H1 (cell line): ENCODE data around the gene CHIC1. TPM values are rescaled to one million over a fixed set of nuclear protein-coding genes. Genes with fewer than 3 reads are reported as not detected.
"Not testable (repeated sequence)": the region's sequence is repeated elsewhere in the genome, so short reads cannot be mapped to it uniquely, and the experiment has no call there.

Experiments
- CTCF ChIA-PET: fragments of 300-600 bp; sonication (Branson Sonifier 250); formaldehyde crosslinking; loops from one replicate; lab custom pipeline; 2021; ENCODE audit not compliant: partially characterized antibody; lab: Charles Lee
- POLR2A ChIA-PET: fragments of 300-600 bp; sonication (Branson Sonifier 250); formaldehyde crosslinking; loops from one replicate; lab custom pipeline; 2021; ENCODE audit warnings: inconsistent platforms; ENCODE audit not compliant: partially characterized antibody; lab: Charles Lee
- DNase-seq, 2 experiments: peaks; one replicate each; pipeline versions ENCODE4 v3.0.0 to v3.0.0-alpha.2; 2010 to 2022; ENCODE audit warnings: low spot score in 2 of 2, low read depth in 1 of 2, mixed read lengths in 1 of 2
- FAIRE-seq: peaks from 2 replicates; lab custom pipeline; 2011; peaks lifted over from hg19 to GRCh38; lab: Jason Lieb, UNC
- H2AFZ ChIP-seq: 2 replicates; pipeline ENCODE4 v1.8.1; 2012; ENCODE audit warnings: low read length, inconsistent platforms
- H2AK5ac ChIP-seq: 2 replicates; pipeline ENCODE4 v1.6.1; 2013; ENCODE audit warnings: low read depth, low read length
- H2BK120ac ChIP-seq: replicated peaks from 2 replicates; pipeline ENCODE3; 2013; ENCODE audit warnings: low read depth, low read length, inconsistent platforms
- H2BK12ac ChIP-seq: 2 replicates; pipeline ENCODE4 v1.6.1; 2013; ENCODE audit warnings: low read depth, low read length
- H2BK15ac ChIP-seq: 2 replicates; pipeline ENCODE4 v1.6.1; 2013; ENCODE audit warnings: low read length
- H2BK20ac ChIP-seq: 2 replicates; pipeline ENCODE4 v1.6.1; 2013; ENCODE audit warnings: low read length
- H2BK5ac ChIP-seq: 2 replicates; pipeline ENCODE4 v1.6.1; 2013; ENCODE audit warnings: low read depth, low read length
- H3K14ac ChIP-seq: 2 replicates; pipeline ENCODE4 v1.6.1; 2013; ENCODE audit warnings: inconsistent platforms; ENCODE audit not compliant: insufficient read length
- H3K18ac ChIP-seq: 2 replicates; pipeline ENCODE4 v1.6.1; 2013; ENCODE audit warnings: low read length; ENCODE audit errors: extremely low read depth
- H3K23ac ChIP-seq: 2 replicates; pipeline ENCODE4 v1.6.1; 2013; ENCODE audit warnings: inconsistent platforms; ENCODE audit not compliant: insufficient read length
- H3K23me2 ChIP-seq: 2 replicates; pipeline ENCODE4 v1.6.1; 2013; ENCODE audit warnings: low read depth, low read length
- H3K27ac ChIP-seq: 2 replicates; pipeline ENCODE4 v1.6.1; 2011; ENCODE audit warnings: low read depth, low read length, inconsistent platforms
- H3K27me3 ChIP-seq, 4 experiments: replicated peaks in 1 of 4; 1 replicate in 1 of 4; 2 replicates in 3 of 4; pipeline versions ENCODE4 v1.6.1 to v1.8.1; 2011 to 2013; ENCODE audit warnings: low read length in 3 of 4, mild to moderate bottlenecking in 3 of 4, inconsistent platforms in 2 of 4, mixed read lengths in 2 of 4, moderate library complexity in 1 of 4; ENCODE audit not compliant: control insufficient read depth in 3 of 4, insufficient read depth in 3 of 4; ENCODE audit errors: extremely low read depth in 1 of 4
- H3K36me3 ChIP-seq, 4 experiments: 2 replicates each; pipeline versions ENCODE4 v1.6.1 to v1.8.1; 2011 to 2013; ENCODE audit warnings: mild to moderate bottlenecking in 4 of 4, low read length in 3 of 4, moderate library complexity in 2 of 4, control low read depth in 1 of 4, inconsistent platforms in 1 of 4; ENCODE audit not compliant: insufficient read depth in 4 of 4, control insufficient read depth in 2 of 4
- H3K4ac ChIP-seq: replicated peaks from 2 replicates; pipeline ENCODE3; 2013; ENCODE audit warnings: low read length, low read depth, mixed read lengths, inconsistent platforms; ENCODE audit not compliant: insufficient read length
- H3K4me1 ChIP-seq, 4 experiments: replicated peaks in 1 of 4; 1 replicate in 1 of 4; 2 replicates in 3 of 4; pipeline versions ENCODE4 v1.6.1 to v1.8.1; 2011 to 2013; ENCODE audit warnings: low read length in 3 of 4, inconsistent platforms in 2 of 4, mixed read lengths in 1 of 4; ENCODE audit not compliant: insufficient read depth in 4 of 4, control insufficient read depth in 3 of 4
- H3K4me2 ChIP-seq, 2 experiments: 2 replicates each; pipeline versions ENCODE4 v1.6.1 to v1.8.1; 2011 to 2013; ENCODE audit warnings: low read depth in 2 of 2, low read length in 2 of 2, control low read depth in 1 of 2, inconsistent platforms in 1 of 2, mild to moderate bottlenecking in 1 of 2; ENCODE audit not compliant: insufficient read depth in 1 of 2
- H3K4me3 ChIP-seq, 4 experiments: fragments of 200-600, 300-600 bp in 1 of 4; sonication (generic), shearing (Covaris generic), sonication (Bioruptor Twin) in 1 of 4; 2 replicates each; pipeline versions ENCODE4 v1.5.1 to v1.8.1; 2011 to 2016; ENCODE audit warnings: low read length in 4 of 4, low read depth in 3 of 4, control low read depth in 2 of 4, inconsistent platforms in 2 of 4, mild to moderate bottlenecking in 2 of 4, mixed read lengths in 1 of 4, moderate library complexity in 1 of 4; ENCODE audit not compliant: insufficient read depth in 2 of 4; ENCODE audit errors: extremely low read depth in 1 of 4
- H3K56ac ChIP-seq: replicated peaks from 2 replicates; pipeline ENCODE3; 2013; ENCODE audit warnings: low read depth, mild to moderate bottlenecking, mixed read lengths, low read length, inconsistent platforms; ENCODE audit not compliant: insufficient read length
- H3K79me1 ChIP-seq: 2 replicates; pipeline ENCODE4 v1.6.1; 2013; ENCODE audit warnings: low read depth, low read length, control low read depth
- H3K79me2 ChIP-seq, 2 experiments: 2 replicates each; pipeline versions ENCODE4 v1.6.1 to v1.8.1; 2012 to 2013; ENCODE audit warnings: low read length in 2 of 2, mild to moderate bottlenecking in 2 of 2, inconsistent platforms in 1 of 2; ENCODE audit not compliant: insufficient read depth in 2 of 2, control insufficient read depth in 1 of 2
- H3K9ac ChIP-seq, 4 experiments: replicated peaks in 1 of 4; 1 replicate in 1 of 4; 2 replicates in 3 of 4; pipeline versions ENCODE4 v1.6.1 to v1.8.1; 2011 to 2013; ENCODE audit warnings: low read depth in 3 of 4, low read length in 3 of 4, control low read depth in 2 of 4, mild to moderate bottlenecking in 2 of 4, moderate library complexity in 2 of 4, inconsistent platforms in 1 of 4; ENCODE audit errors: extremely low read depth in 1 of 4
- H3K9me3 ChIP-seq, 2 experiments: 2 replicates each; pipeline versions ENCODE4 v1.6.1 to v1.8.1; 2012 to 2013; ENCODE audit warnings: mild to moderate bottlenecking in 2 of 2, moderate library complexity in 2 of 2, control low read depth in 1 of 2, inconsistent platforms in 1 of 2, low read depth in 1 of 2, low read length in 1 of 2, mixed read lengths in 1 of 2; ENCODE audit not compliant: insufficient read depth in 2 of 2
- H4K20me1 ChIP-seq, 2 experiments: replicated peaks in 1 of 2; 2 replicates each; pipeline versions ENCODE3 to v1.8.1; 2011 to 2013; ENCODE audit warnings: inconsistent platforms in 2 of 2, low read length in 2 of 2, mild to moderate bottlenecking in 1 of 2; ENCODE audit not compliant: insufficient read depth in 2 of 2, control insufficient read depth in 1 of 2
- H4K5ac ChIP-seq: 2 replicates; pipeline ENCODE4 v1.6.1; 2013; ENCODE audit warnings: low read length, low read depth, mixed read lengths, inconsistent platforms; ENCODE audit not compliant: insufficient read length
- H4K8ac ChIP-seq: 2 replicates; pipeline ENCODE4 v1.8.0; 2013; ENCODE audit warnings: mild to moderate bottlenecking, moderate library complexity, low read length, inconsistent platforms; ENCODE audit not compliant: insufficient read depth; ENCODE audit errors: extremely low read depth
- H4K91ac ChIP-seq: replicated peaks from 2 replicates; pipeline ENCODE3; 2013; ENCODE audit warnings: low read length, mixed read lengths, inconsistent platforms; ENCODE audit not compliant: insufficient read length
- WGBS, 2 experiments: shearing (Covaris generic) in 1 of 2; methylation state at CpG; one replicate each; pipeline versions ENCODE4 v1.1.6 to v1.1.7; 2013 to 2015; ENCODE audit warnings: low lambda C conversion rate in 2 of 2, mixed read lengths in 2 of 2, inconsistent platforms in 1 of 2, low coverage in 1 of 2, missing lambda C conversion rate in 1 of 2; ENCODE audit not compliant: insufficient replicate concordance in 2 of 2, insufficient coverage in 1 of 2, insufficient read length in 1 of 2; ENCODE audit errors: extremely low coverage in 1 of 2, missing lambda C conversion rate in 1 of 2; 5-methylcytosine and 5-hydroxymethylcytosine counted together
- polyA plus RNA-seq, 7 experiments: library from polyadenylated mRNA; depleted of rRNA in 3 of 7; stranded (reverse) in 5 of 7; unstranded in 2 of 7; fragments of >200 nt in 5 of 7; fragments of 200-250 nt in 2 of 7; gene quantifications; 1 replicate in 5 of 7; 2 replicates in 1 of 7; 4 replicates in 1 of 7; pipeline versions ENCODE4 v1.2.1 to v1.2.3, GENCODE V29; 2011 to 2013; ENCODE audit warnings: missing spikeins in 2 of 7, mixed read lengths in 2 of 7
- total RNA-seq: library from RNA; stranded (reverse); fragmentation: NEBNext Ultra II Directional; extraction: Animal tissue kit (Norgen Biotek cat#: 25700); gene quantifications from 2 replicates; pipeline ENCODE4 v1.2.1, GENCODE V29; 2021

Gene CHIC1
- total and polyA plus RNA-seq, 2 of the 8 experiments (the other 6 are each of a cell fraction or from before 2014, with no cell fraction given) = 3.1 to 10.1 TPM

- H3K9me3 ChIP-seq, H2BK20ac ChIP-seq, H3K27me3 ChIP-seq, H3K9ac ChIP-seq, H3K18ac ChIP-seq, H3K56ac ChIP-seq, FAIRE-seq, H3K23ac ChIP-seq, H2AFZ ChIP-seq, H3K79me2 ChIP-seq, H3K4me2 ChIP-seq, H3K23me2 ChIP-seq, H2AK5ac ChIP-seq, H2BK12ac ChIP-seq, H3K36me3 ChIP-seq, DNase-seq, POLR2A ChIA-PET, H3K4ac ChIP-seq, H2BK120ac ChIP-seq, H4K20me1 ChIP-seq, H4K91ac ChIP-seq, H3K79me1 ChIP-seq, H3K4me3 ChIP-seq, CTCF ChIA-PET, H3K27ac ChIP-seq, H4K5ac ChIP-seq, H2BK15ac ChIP-seq, H3K4me1 ChIP-seq, H3K14ac ChIP-seq, H4K8ac ChIP-seq, H2BK5ac ChIP-seq: not testable (repeated sequence)
- 67% methylated on average over 1 of the region's 1 CpG; no CpG with 5 or more reads in 1 of the 2 experiments for WGBS, 2 experiments
Measured at GRCh38 chrX:73707014-73707413, 144.0 kb downstream of the CHIC1 start.
